SK-N-SH (cell line): ENCODE data around the gene PDE4D. TPM values are rescaled to one million over a fixed set of nuclear protein-coding genes. Genes with fewer than 3 reads are reported as not detected.

Experiments
- CTCF ChIA-PET: fragments of 300-600, 350-600 bp; formaldehyde crosslinking; extraction: SDS; loops from one replicate; lab custom pipeline; 2021; lab: Yijun Ruan, JAX
- POLR2A ChIA-PET: fragments of 350-600 bp; sonication (Branson Sonifier 250); formaldehyde crosslinking; extraction: SDS; loops from one replicate; lab custom pipeline; 2020; ENCODE audit warnings: antibody characterized with exemption, inconsistent platforms; lab: Yijun Ruan, JAX
- DNase-seq: peaks from one replicate; pipeline ENCODE4 v3.0.0; 2012
- H2AFZ ChIP-seq: fragments of 200-600 bp; sonication (generic); 2 replicates; pipeline ENCODE4 v1.8.1; 2016; ENCODE audit warnings: antibody characterized with exemption, mild to moderate bottlenecking, low read depth
- H3F3A ChIP-seq: fragments of 200-600 bp; sonication (generic); replicated peaks from 2 replicates; pipeline ENCODE3; 2016; ENCODE audit warnings: antibody characterized with exemption, mild to moderate bottlenecking; ENCODE audit not compliant: insufficient read depth
- H3K27ac ChIP-seq, 2 experiments: fragments of 200-500 bp in 1 of 2; fragments of 200-600 bp in 1 of 2; sonication (Bioruptor generic) in 1 of 2; sonication (generic), shearing (Covaris generic) in 1 of 2; 2 replicates each; pipeline versions ENCODE4 v1.5.1 to v1.6.1; 2014 to 2016; ENCODE audit warnings: low read depth in 2 of 2, inconsistent platforms in 1 of 2, low read length in 1 of 2, mild to moderate bottlenecking in 1 of 2, mixed read lengths in 1 of 2
- H3K27me3 ChIP-seq: fragments of 200-600 bp; sonication (generic), shearing (Covaris generic); 2 replicates; pipeline ENCODE4 v1.6.1; 2016; ENCODE audit warnings: mixed run types; ENCODE audit not compliant: insufficient read depth
- H3K36me3 ChIP-seq, 2 experiments: fragments of 200-500 bp in 1 of 2; fragments of 200-600 bp in 1 of 2; sonication (Bioruptor generic) in 1 of 2; sonication (generic) in 1 of 2; replicated peaks in 1 of 2; 2 replicates each; pipeline versions ENCODE3 to v1.5.1; 2014 to 2016; ENCODE audit warnings: low read length in 1 of 2, mild to moderate bottlenecking in 1 of 2; ENCODE audit not compliant: insufficient read depth in 2 of 2, control insufficient read depth in 1 of 2
- H3K4me1 ChIP-seq, 2 experiments: fragments of 200-500 bp in 1 of 2; fragments of 200-600 bp in 1 of 2; sonication (Bioruptor generic) in 1 of 2; sonication (generic), shearing (Covaris generic) in 1 of 2; 2 replicates each; pipeline versions ENCODE4 v1.5.1 to v1.6.1; 2014 to 2016; ENCODE audit warnings: low read depth in 1 of 2, low read length in 1 of 2, mixed run types in 1 of 2; ENCODE audit not compliant: insufficient read depth in 2 of 2, control insufficient read depth in 1 of 2
- H3K4me2 ChIP-seq: fragments of 200-600 bp; sonication (generic), shearing (Covaris generic); 2 replicates; pipeline ENCODE4 v1.6.1; 2017; ENCODE audit warnings: mixed run types
- H3K4me3 ChIP-seq, 2 experiments: fragments of 200-500 bp in 1 of 2; fragments of 200-600 bp in 1 of 2; sonication (Bioruptor generic) in 1 of 2; sonication (generic), shearing (Covaris generic) in 1 of 2; 2 replicates each; pipeline versions ENCODE4 v1.5.1 to v1.8.1; 2014 to 2016; ENCODE audit warnings: low read depth in 2 of 2, inconsistent platforms in 1 of 2, low read length in 1 of 2, mild to moderate bottlenecking in 1 of 2, mixed read lengths in 1 of 2, moderate library complexity in 1 of 2
- H3K79me2 ChIP-seq: fragments of 200-600 bp; sonication (generic); 2 replicates; pipeline ENCODE4 v1.8.1; 2017; ENCODE audit warnings: mild to moderate bottlenecking; ENCODE audit not compliant: insufficient read depth
- H3K9ac ChIP-seq: fragments of 200-600 bp; sonication (generic); 2 replicates; pipeline ENCODE4 v1.6.1; 2017; ENCODE audit warnings: mixed run types
- H3K9me2 ChIP-seq: fragments of 200-600 bp; sonication (generic); 2 replicates; pipeline ENCODE4 v1.6.1; 2017; ENCODE audit warnings: mixed run types
- H3K9me3 ChIP-seq: fragments of 200-600 bp; sonication (generic); 2 replicates; pipeline ENCODE4 v1.6.1; 2017; ENCODE audit warnings: mixed run types, mild to moderate bottlenecking, moderate library complexity
- H4K20me1 ChIP-seq: fragments of 200-600 bp; sonication (generic); 2 replicates; pipeline ENCODE4 v1.6.1; 2017; ENCODE audit warnings: mild to moderate bottlenecking, mixed run types; ENCODE audit not compliant: insufficient read depth
- CTCF ChIP-seq: fragments of 200-600 bp; sonication (generic); IDR thresholded peaks from 2 replicates; pipeline ENCODE4 v1.6.1; 2017; ENCODE audit warnings: antibody characterized with exemption, mild to moderate bottlenecking, moderate library complexity
- ELF1 ChIP-seq: IDR thresholded peaks from 2 replicates; pipeline ENCODE4 v1.4.0; 2012
- EZH2phosphoT487 ChIP-seq: fragments of 200-600 bp; sonication (generic); IDR thresholded peaks from 2 replicates; pipeline ENCODE4 v1.6.1; 2017; ENCODE audit warnings: low read depth, mixed run types, mild to moderate bottlenecking, antibody characterized with exemption, moderate library complexity, borderline replicate concordance
- FOSL2 ChIP-seq: IDR thresholded peaks from 2 replicates; pipeline ENCODE4 v1.4.0; 2012; ENCODE audit warnings: low read depth, mild to moderate bottlenecking, moderate library complexity, borderline replicate concordance
- MEF2A ChIP-seq: IDR thresholded peaks from 2 replicates; pipeline ENCODE4 v1.4.0; 2012; ENCODE audit warnings: low read depth, borderline replicate concordance
- MXI1 ChIP-seq: IDR thresholded peaks from 2 replicates; pipeline ENCODE4 v1.6.1; 2012; ENCODE audit warnings: mild to moderate bottlenecking, low read depth, low read length, improper control_type of control experiment
- NFIC ChIP-seq: IDR thresholded peaks from 2 replicates; pipeline ENCODE4 v1.4.0; 2012; ENCODE audit warnings: borderline replicate concordance
- TCF12 ChIP-seq: IDR thresholded peaks from 2 replicates; pipeline ENCODE4 v1.4.0; 2012
- USF2 ChIP-seq: fragments of 150-350 bp; IDR thresholded peaks from 2 replicates; pipeline ENCODE4 v1.6.1; 2017; ENCODE audit warnings: antibody characterized with exemption, low read length, low read depth, borderline replicate concordance
- YY1 ChIP-seq: IDR thresholded peaks from 2 replicates; pipeline ENCODE4 v1.4.0; 2012; ENCODE audit warnings: low read depth, mild to moderate bottlenecking
- WGBS: methylation state at CpG from one replicate; pipeline ENCODE4 v1.1.6; 2017; ENCODE audit warnings: low lambda C conversion rate; 5-methylcytosine and 5-hydroxymethylcytosine counted together
- polyA plus RNA-seq, 3 experiments: library from polyadenylated mRNA; depleted of rRNA; stranded (reverse); fragments of >200 nt; gene quantifications; 2 replicates each; pipeline ENCODE4 v1.2.3, GENCODE V29; 2012
- TF ChIP-seq, protein P1 (sequence below): IDR thresholded peaks from 2 replicates; pipeline ENCODE4 v1.6.1; 2012; ENCODE audit warnings: mild to moderate bottlenecking, low read depth, low read length, moderate library complexity

The PDE4D gene
- polyA plus RNA-seq, 1 of the 3 experiments (the other 2 are of a cell fraction), result 2.4 TPM

- ChIA-PET POLR2A (no interaction called here), CTCF (interaction anchor here (1.3 kb wide), 1 partner anchor 216 kb away, joined by 3 read pairs; no protein-coding TSS in a partner anchor)
Observed at GRCh38 chr5:58972301-58972700, 921.2 kb downstream of the PDE4D start.

DNA sequence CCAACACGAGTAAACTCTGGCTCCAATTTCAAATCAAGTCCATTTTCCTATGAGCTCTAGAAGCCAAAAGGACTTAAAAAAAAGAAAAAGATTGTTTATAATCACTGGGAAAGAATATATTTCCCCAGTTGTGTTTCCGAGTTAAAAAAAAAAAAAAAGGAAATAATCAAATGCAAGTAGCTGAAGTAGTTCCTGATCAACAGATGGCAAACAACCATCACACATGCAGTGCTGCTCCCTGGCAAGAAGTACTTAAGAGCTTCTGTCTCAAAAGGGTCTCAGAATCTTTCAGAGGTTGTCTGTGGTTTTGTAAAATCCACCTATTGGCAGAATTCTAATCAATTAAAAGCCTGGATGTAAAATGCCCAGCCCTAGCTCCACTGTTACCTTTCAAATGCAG, 922.8 kb downstream of the PDE4D start:
- Histone ChIP-seq H3K9me3 (no peaks in the 10 kb centered on the region), H4K20me1 (no peaks in the 10 kb centered on the region), H2AFZ (no peak overlapping the region), H3K36me3 (peaks cover 11 to 26% of the 10 kb centered on the region in 2 experiments), H3K79me2 (no peaks in the 10 kb centered on the region), H3K27ac (no peak overlapping the region), H3K4me1 (no peaks in the 10 kb centered on the region), H3K27me3 (no peaks in the 10 kb centered on the region), H3K9me2 (no peaks in the 10 kb centered on the region), H3K4me3 (no peak overlapping the region), H3K9ac (no peak overlapping the region), H3F3A (no peaks in the 10 kb centered on the region), H3K4me2 (no peak overlapping the region)
- CTCF ChIA-PET, result interaction anchor here (0.9 kb wide), 2 partner anchors 20 to 79 kb away, joined by 3 read pairs; no protein-coding TSS in a partner anchor
- WGBS, result 72% methylated on average over 2 of the region's 2 CpGs
- no peak for DNase-seq
- POLR2A ChIA-PET, result no interaction called here
- no peak for TF ChIP-seq TCF12

More at GRCh38 chr5:58972301-58972700, 921.2 kb downstream of the PDE4D start:
- Histone ChIP-seq H3K4me3 (no peak overlapping the region), H3K27me3 (no peaks in the 10 kb centered on the region), H3K9me2 (no peaks in the 10 kb centered on the region), H3K36me3 (peaks cover 11 to 39% of the 10 kb centered on the region in 2 experiments), H3K27ac (no peak overlapping the region), H3F3A (no peaks in the 10 kb centered on the region), H2AFZ (no peak overlapping the region), H4K20me1 (no peaks in the 10 kb centered on the region), H3K4me1 (no peaks in the 10 kb centered on the region), H3K9me3 (no peaks in the 10 kb centered on the region)
- DNase-seq, result no peak
- WGBS, result 23% methylated on average over 1 of the region's 1 CpG
- TF ChIP-seq MXI1 (no peak), NFIC (no peak), YY1 (no peak), MEF2A (no peak), ELF1 (no peak), FOSL2 (no peak; the same call in 1 of the 2 replicates), TCF12 (no peak)
- TF ChIP-seq, all 33 proteins: peak for 0
- H3K79me2 ChIP-seq, result no peaks in the 10 kb centered on the region
- H3K9ac ChIP-seq, result no peak overlapping the region
- H3K4me2 ChIP-seq, result no peak overlapping the region

GRCh38 chr5:58969795-58970194, 923.7 kb downstream of the PDE4D start:
- no peaks in the 10 kb centered on the region for H3K27me3 ChIP-seq
- H3K79me2 ChIP-seq, result no peaks in the 10 kb centered on the region
- H4K20me1 ChIP-seq, result no peaks in the 10 kb centered on the region
- no peak overlapping the region for H3K27ac ChIP-seq
- no peaks in the 10 kb centered on the region for H3F3A ChIP-seq
- H3K4me2 ChIP-seq, result no peak overlapping the region
- TF ChIP-seq CTCF (no peak), ELF1 (no peak), EZH2phosphoT487 (no peak), USF2 (no peak)
- TF ChIP-seq, protein P1, sequence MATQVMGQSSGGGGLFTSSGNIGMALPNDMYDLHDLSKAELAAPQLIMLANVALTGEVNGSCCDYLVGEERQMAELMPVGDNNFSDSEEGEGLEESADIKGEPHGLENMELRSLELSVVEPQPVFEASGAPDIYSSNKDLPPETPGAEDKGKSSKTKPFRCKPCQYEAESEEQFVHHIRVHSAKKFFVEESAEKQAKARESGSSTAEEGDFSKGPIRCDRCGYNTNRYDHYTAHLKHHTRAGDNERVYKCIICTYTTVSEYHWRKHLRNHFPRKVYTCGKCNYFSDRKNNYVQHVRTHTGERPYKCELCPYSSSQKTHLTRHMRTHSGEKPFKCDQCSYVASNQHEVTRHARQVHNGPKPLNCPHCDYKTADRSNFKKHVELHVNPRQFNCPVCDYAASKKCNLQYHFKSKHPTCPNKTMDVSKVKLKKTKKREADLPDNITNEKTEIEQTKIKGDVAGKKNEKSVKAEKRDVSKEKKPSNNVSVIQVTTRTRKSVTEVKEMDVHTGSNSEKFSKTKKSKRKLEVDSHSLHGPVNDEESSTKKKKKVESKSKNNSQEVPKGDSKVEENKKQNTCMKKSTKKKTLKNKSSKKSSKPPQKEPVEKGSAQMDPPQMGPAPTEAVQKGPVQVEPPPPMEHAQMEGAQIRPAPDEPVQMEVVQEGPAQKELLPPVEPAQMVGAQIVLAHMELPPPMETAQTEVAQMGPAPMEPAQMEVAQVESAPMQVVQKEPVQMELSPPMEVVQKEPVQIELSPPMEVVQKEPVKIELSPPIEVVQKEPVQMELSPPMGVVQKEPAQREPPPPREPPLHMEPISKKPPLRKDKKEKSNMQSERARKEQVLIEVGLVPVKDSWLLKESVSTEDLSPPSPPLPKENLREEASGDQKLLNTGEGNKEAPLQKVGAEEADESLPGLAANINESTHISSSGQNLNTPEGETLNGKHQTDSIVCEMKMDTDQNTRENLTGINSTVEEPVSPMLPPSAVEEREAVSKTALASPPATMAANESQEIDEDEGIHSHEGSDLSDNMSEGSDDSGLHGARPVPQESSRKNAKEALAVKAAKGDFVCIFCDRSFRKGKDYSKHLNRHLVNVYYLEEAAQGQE, result no peak
- H3K4me3 ChIP-seq, result no peak overlapping the region
- H2AFZ ChIP-seq, result no peak overlapping the region
- H3K4me1 ChIP-seq, result no peaks in the 10 kb centered on the region
- peaks cover 8 to 18% of the 10 kb centered on the region in 2 experiments for H3K36me3 ChIP-seq
- H3K9me2 ChIP-seq, result no peaks in the 10 kb centered on the region
- ChIA-PET POLR2A (no interaction called here), CTCF (interaction anchor here (1.1 kb wide), 1 partner anchor 218 kb away, joined by 3 read pairs; no protein-coding TSS in a partner anchor)
- H3K9me3 ChIP-seq, result no peaks in the 10 kb centered on the region
- DNase-seq, result no peak
- WGBS, result 85% methylated on average over 2 of the region's 2 CpGs
- H3K9ac ChIP-seq, result no peak overlapping the region
